Measurements from ENCODE around the gene PLXDC2. TPM values are rescaled to one million over a fixed set of nuclear protein-coding genes. Genes with fewer than 3 reads are reported as not detected.

PLXDC2 gene
- total RNA-seq, 1 donor from 2014 or later, result 129 TPM

- intact Hi-C loops (cut with DNase I), result no loop called here
- H3K9me3 ChIP-seq, result no peaks in the 10 kb centered on the region
- no peak for ATAC-seq
- H3K36me3 ChIP-seq, result no peaks in the 10 kb centered on the region
- no peak overlapping the region for H3K4me3 ChIP-seq
- no peaks in the 10 kb centered on the region for H3K4me1 ChIP-seq
- H3K27me3 ChIP-seq, result no peaks in the 10 kb centered on the region
- TF ChIP-seq CTCF (IDR thresholded peaks at IDR 0.05), result no peak
- no peak for DNase-seq
- H3K27ac ChIP-seq, result no peak overlapping the region
These were observed 197.9 kb downstream of the PLXDC2 start for GRCh38 chr10:20013991-20014750.

- ATAC-seq, result no peak
- H3K9me3 ChIP-seq, result no peaks in the 10 kb centered on the region
- no peaks in the 10 kb centered on the region for H3K36me3 ChIP-seq
- no peaks in the 10 kb centered on the region for H3K27me3 ChIP-seq
- intact Hi-C loops (cut with DNase I), result no loop called here
- no peak overlapping the region for H3K4me3 ChIP-seq
- no peak for TF ChIP-seq CTCF (IDR thresholded peaks at IDR 0.05)
- H3K4me1 ChIP-seq, result no peaks in the 10 kb centered on the region
- no peak for DNase-seq
- H3K27ac ChIP-seq, result no peak overlapping the region
These were observed 201.7 kb downstream of the PLXDC2 start for GRCh38 chr10:20017961-20018360.

GRCh38 chr10:20020677-20021076 lies 204.4 kb downstream of the PLXDC2 start:
- Histone ChIP-seq H3K27ac (no peak overlapping the region), H3K27me3 (no peaks in the 10 kb centered on the region), H3K36me3 (no peaks in the 10 kb centered on the region), H3K4me1 (no peaks in the 10 kb centered on the region), H3K4me3 (no peak overlapping the region), H3K9me3 (no peaks in the 10 kb centered on the region)
- ATAC-seq (no peak), DNase-seq (no peak)
- intact Hi-C loops (cut with DNase I), result no loop called here
- no peak for TF ChIP-seq CTCF (IDR thresholded peaks at IDR 0.05)

GRCh38 chr10:20029523-20029922 lies 213.3 kb downstream of the PLXDC2 start:
- H3K27ac ChIP-seq, result no peak overlapping the region
- no peak for ATAC-seq
- H3K4me3 ChIP-seq, result no peak overlapping the region
- TF ChIP-seq CTCF (IDR thresholded peaks at IDR 0.05), result no peak
- no peaks in the 10 kb centered on the region for H3K4me1 ChIP-seq
- H3K27me3 ChIP-seq, result no peaks in the 10 kb centered on the region
- H3K9me3 ChIP-seq, result no peaks in the 10 kb centered on the region
- no peaks in the 10 kb centered on the region for H3K36me3 ChIP-seq
- DNase-seq, result no peak
- intact Hi-C loops (cut with DNase I), result no loop called here

- DNase-seq (no peak), ATAC-seq (no peak)
- Histone ChIP-seq H3K36me3 (no peaks in the 10 kb centered on the region), H3K9me3 (no peaks in the 10 kb centered on the region), H3K4me3 (no peak overlapping the region), H3K27me3 (no peaks in the 10 kb centered on the region), H3K27ac (no peak overlapping the region), H3K4me1 (no peaks in the 10 kb centered on the region)
- no peak for TF ChIP-seq CTCF (IDR thresholded peaks at IDR 0.05)
- intact Hi-C loops (cut with DNase I), result no loop called here
These were observed 217.2 kb downstream of the PLXDC2 start for GRCh38 chr10:20033476-20033875.

GRCh38 chr10:20034732-20035131 lies 218.5 kb downstream of the PLXDC2 start:
- ATAC-seq, result no peak
- intact Hi-C loops (cut with DNase I), result no loop called here

More at GRCh38 chr10:20034732-20035131, 218.5 kb downstream of the PLXDC2 start:
- Histone ChIP-seq H3K9me3 (no peaks in the 10 kb centered on the region), H3K4me3 (no peak overlapping the region), H3K27ac (no peak overlapping the region), H3K36me3 (no peaks in the 10 kb centered on the region), H3K27me3 (no peaks in the 10 kb centered on the region), H3K4me1 (no peaks in the 10 kb centered on the region)
- DNase-seq, result no peak
- TF ChIP-seq CTCF (IDR thresholded peaks at IDR 0.05), result no peak

Data from upper lobe of right lung (tissue), 1 donor.